T-helper 2 cell treated with Interferon-gamma antibody and Interleukin-4, amounts not matched to agents 100 ng/mL and 5 ng/mL, for 36 hours (primary cell): ENCODE data around the gene ALOX5AP. TPM values are rescaled to one million over a fixed set of nuclear protein-coding genes. Genes with fewer than 3 reads are reported as not detected.

Source experiments
- intact Hi-C: fragments of 100-400 bp; cut with micrococcal nuclease; formaldehyde crosslinking; loops from one replicate; pipeline ENCODE4 v1.15.1; 2023
- total RNA-seq: library from RNA; stranded (reverse); gene quantifications from 2 replicates; pipeline ENCODE4 v1.2.3, GENCODE V29; 2022

Gene ALOX5AP
- total RNA-seq, 1 donor from 2014 or later: 118 TPM

- intact Hi-C loops: no loop called here
Observed at GRCh38 chr13:30796132-30796572, 60.8 kb downstream of the ALOX5AP start.

- intact Hi-C loops: no loop called here
Observed at GRCh38 chr13:30796631-30797601, 61.6 kb downstream of the ALOX5AP start.

GRCh38 chr13:30797847-30798535 lies 62.6 kb downstream of the ALOX5AP start:
- intact Hi-C loops: no loop called here

- intact Hi-C loops: no loop called here
Observed at GRCh38 chr13:30798776-30799355, 63.5 kb downstream of the ALOX5AP start.

- intact Hi-C loops: no loop called here
Observed at GRCh38 chr13:30799356-30799824, 64.0 kb downstream of the ALOX5AP start.

GRCh38 chr13:30800107-30800506 lies 64.8 kb downstream of the ALOX5AP start:
- intact Hi-C loops: loop anchor here (5.0 to 10.0 kb wide), 3 partner anchors 225 to 668 kb away; no protein-coding TSS in a partner anchor

GRCh38 chr13:30802501-30802900 lies 67.2 kb downstream of the ALOX5AP start:
- intact Hi-C loops: loop anchor here (2.0 to 10.0 kb wide), 5 partner anchors 62 to 670 kb away; partner anchors contain the start of gene USPL1

- intact Hi-C loops: loop anchor here (1.0 to 10.0 kb wide), 6 partner anchors 62 to 671 kb away; partner anchors contain the start of gene USPL1
Observed at GRCh38 chr13:30802953-30803478, 67.7 kb downstream of the ALOX5AP start.

GRCh38 chr13:30803749-30804148 lies 68.4 kb downstream of the ALOX5AP start:
- intact Hi-C loops: loop anchor here (1.0 to 10.0 kb wide), 6 partner anchors 63 to 671 kb away; partner anchors contain the start of gene USPL1

- intact Hi-C loops: loop anchor here (5.0 to 10.0 kb wide), 3 partner anchors 230 to 672 kb away; no protein-coding TSS in a partner anchor
Observed at GRCh38 chr13:30804474-30804873, 69.1 kb downstream of the ALOX5AP start.

GRCh38 chr13:30805132-30805537 lies 69.8 kb downstream of the ALOX5AP start:
- intact Hi-C loops: loop anchor here (10.0 kb wide), 1 partner anchor 230 kb away; no protein-coding TSS in a partner anchor

GRCh38 chr13:30805603-30806011 lies 70.3 kb downstream of the ALOX5AP start:
- intact Hi-C loops: loop anchor here (10.0 kb wide), 1 partner anchor 231 kb away; no protein-coding TSS in a partner anchor

- intact Hi-C loops: loop anchor here (10.0 kb wide), 1 partner anchor 232 kb away; no protein-coding TSS in a partner anchor
Observed at GRCh38 chr13:30806784-30807183, 71.4 kb downstream of the ALOX5AP start.

- intact Hi-C loops: loop anchor here (10.0 kb wide), 1 partner anchor 233 kb away; no protein-coding TSS in a partner anchor
Observed at GRCh38 chr13:30807392-30807791, 72.0 kb downstream of the ALOX5AP start.

GRCh38 chr13:30808600-30808999 lies 73.3 kb downstream of the ALOX5AP start:
- intact Hi-C loops: loop anchor here (10.0 kb wide), 1 partner anchor 234 kb away; no protein-coding TSS in a partner anchor

- intact Hi-C loops: loop anchor here (10.0 kb wide), 1 partner anchor 235 kb away; no protein-coding TSS in a partner anchor
Observed at GRCh38 chr13:30809787-30810186, 74.4 kb downstream of the ALOX5AP start.

GRCh38 chr13:30810261-30810701 lies 74.9 kb downstream of the ALOX5AP start:
- intact Hi-C loops: no loop called here

- intact Hi-C loops: no loop called here
Observed at GRCh38 chr13:30810801-30811200, 75.5 kb downstream of the ALOX5AP start.
